Choroid plexus epithelial cell (primary cell): Measurements from ENCODE around the gene MAB21L2.

Source experiments
- DNase-seq: peaks from one replicate; pipeline ENCODE4 v3.0.0-alpha.2; 2010; ENCODE audit warnings: low read depth
- H3K4me3 ChIP-seq: 2 replicates; pipeline ENCODE4 v1.5.1; 2011; ENCODE audit warnings: low read depth, mild to moderate bottlenecking, control low read depth, low read length, moderate library complexity
- CTCF ChIP-seq: conservative IDR thresholded peaks from 2 replicates; pipeline ENCODE4 v1.5.1; 2011; ENCODE audit warnings: low read depth, mild to moderate bottlenecking, control low read depth, inconsistent platforms, low read length, moderate library complexity

The MAB21L2 gene

GRCh38 chr4:150589157-150589556 is 7.2 kb downstream of the MAB21L2 start:
- TF ChIP-seq CTCF: no peak
- no peak for DNase-seq

GRCh38 chr4:150590631-150591030 is 8.7 kb downstream of the MAB21L2 start:
- no peak for TF ChIP-seq CTCF
- H3K4me3 ChIP-seq: no peak overlapping the region
- DNase-seq: no peak

More at GRCh38 chr4:150589157-150589556, 7.2 kb downstream of the MAB21L2 start:
- H3K4me3 ChIP-seq: no peak overlapping the region

- DNase-seq: peak; percentile 31
- no peak for TF ChIP-seq CTCF
- H3K4me3 ChIP-seq: no peak overlapping the region
Measured at GRCh38 chr4:150591406-150591805, 9.5 kb downstream of the MAB21L2 start.

- no peak for DNase-seq
- H3K4me3 ChIP-seq: no peak overlapping the region
- TF ChIP-seq CTCF: no peak
Measured at GRCh38 chr4:150591904-150592303, 10.0 kb downstream of the MAB21L2 start.

GRCh38 chr4:150593996-150594395 is 12.0 kb downstream of the MAB21L2 start:
- peak; percentile 48 for DNase-seq
- H3K4me3 ChIP-seq: no peak overlapping the region
- peak; percentile 50 for TF ChIP-seq CTCF

GRCh38 chr4:150598909-150599308 is 17.0 kb downstream of the MAB21L2 start:
- H3K4me3 ChIP-seq: no peak overlapping the region
- no peak for TF ChIP-seq CTCF
- no peak for DNase-seq

GRCh38 chr4:150599547-150599946 is 17.6 kb downstream of the MAB21L2 start:
- no peak overlapping the region for H3K4me3 ChIP-seq
- no peak for DNase-seq
- TF ChIP-seq CTCF: no peak
